Activated CD4-positive, CD25-positive, alpha-beta regulatory T cell treated with anti-CD3 and anti-CD28 coated beads, Interleukin-2, amount 50 U/mL, for 16 hours (primary cell): ENCODE measurements around the gene DCST1.

Experiments
- DNase-seq: peaks from one replicate; pipeline ENCODE4 v3.0.0-alpha.2; 2020; ENCODE audit warnings: low read depth, low spot score

DCST1 gene

GRCh38 chr1:155013632-155014031, 20.0 kb upstream of the DCST1 start:
- DNase-seq: no peak

- no peak for DNase-seq
These were observed 18.7 kb upstream of the DCST1 start for GRCh38 chr1:155014709-155015508.

- DNase-seq: no peak
These were observed 17.9 kb upstream of the DCST1 start for GRCh38 chr1:155015527-155016230.

- DNase-seq: no peak
These were observed 17.3 kb upstream of the DCST1 start for GRCh38 chr1:155016231-155016831.

GRCh38 chr1:155017041-155017945, 16.3 kb upstream of the DCST1 start:
- peak; percentile 80 for DNase-seq

- no peak for DNase-seq
These were observed 15.7 kb upstream of the DCST1 start for GRCh38 chr1:155017946-155018316.

GRCh38 chr1:155018617-155019348, 14.8 kb upstream of the DCST1 start:
- no peak for DNase-seq

- DNase-seq: no peak
These were observed 14.0 kb upstream of the DCST1 start for GRCh38 chr1:155019377-155020245.

- DNase-seq: no peak
These were observed 11.3 kb upstream of the DCST1 start for GRCh38 chr1:155022136-155022926.

- no peak for DNase-seq
These were observed 10.7 kb upstream of the DCST1 start for GRCh38 chr1:155022927-155023236.

- DNase-seq: no peak
These were observed 10.0 kb upstream of the DCST1 start for GRCh38 chr1:155023627-155024026.

GRCh38 chr1:155024315-155024714, 9.3 kb upstream of the DCST1 start:
- no peak for DNase-seq

- no peak for DNase-seq
These were observed 7.5 kb upstream of the DCST1 start for GRCh38 chr1:155026154-155026553.

GRCh38 chr1:155026588-155026987, 7.0 kb upstream of the DCST1 start:
- DNase-seq: no peak

- no peak for DNase-seq
These were observed 3.9 kb upstream of the DCST1 start for GRCh38 chr1:155029513-155030242.

- DNase-seq: no peak
These were observed 3.3 kb upstream of the DCST1 start for GRCh38 chr1:155030243-155030795.

- DNase-seq: no peak
These were observed 2.7 kb upstream of the DCST1 start for GRCh38 chr1:155030899-155031298.

GRCh38 chr1:155032886-155033285, 738 bp upstream of the DCST1 start:
- no peak for DNase-seq
